Uterus (tissue), 2 donors: ENCODE data around the gene LRRC58.

Experiments used
- POLR2A ChIP-seq, 2 donors: fragments of 450-650 bp; IDR thresholded peaks; one replicate each; pipeline ENCODE4 v1.6.1; 2016; ENCODE audit warnings: antibody characterized with exemption in 2 of 2, mild to moderate bottlenecking in 1 of 2, moderate library complexity in 1 of 2
- TF ChIP-seq, protein P1 (sequence below), 4 experiments: fragments of 200-600 bp in 2 of 4; fragments of 450-650 bp in 2 of 4; sonication (generic) in 2 of 4; IDR thresholded peaks; one replicate each; pipeline ENCODE4 v1.5.1; 2016 to 2019; ENCODE audit warnings: antibody characterized with exemption in 4 of 4, mild to moderate bottlenecking in 2 of 4, moderate library complexity in 1 of 4

GRCh38 chr3:120369037-120369467 lies 19.9 kb upstream of the LRRC58 start:
- TF ChIP-seq, protein P1, sequence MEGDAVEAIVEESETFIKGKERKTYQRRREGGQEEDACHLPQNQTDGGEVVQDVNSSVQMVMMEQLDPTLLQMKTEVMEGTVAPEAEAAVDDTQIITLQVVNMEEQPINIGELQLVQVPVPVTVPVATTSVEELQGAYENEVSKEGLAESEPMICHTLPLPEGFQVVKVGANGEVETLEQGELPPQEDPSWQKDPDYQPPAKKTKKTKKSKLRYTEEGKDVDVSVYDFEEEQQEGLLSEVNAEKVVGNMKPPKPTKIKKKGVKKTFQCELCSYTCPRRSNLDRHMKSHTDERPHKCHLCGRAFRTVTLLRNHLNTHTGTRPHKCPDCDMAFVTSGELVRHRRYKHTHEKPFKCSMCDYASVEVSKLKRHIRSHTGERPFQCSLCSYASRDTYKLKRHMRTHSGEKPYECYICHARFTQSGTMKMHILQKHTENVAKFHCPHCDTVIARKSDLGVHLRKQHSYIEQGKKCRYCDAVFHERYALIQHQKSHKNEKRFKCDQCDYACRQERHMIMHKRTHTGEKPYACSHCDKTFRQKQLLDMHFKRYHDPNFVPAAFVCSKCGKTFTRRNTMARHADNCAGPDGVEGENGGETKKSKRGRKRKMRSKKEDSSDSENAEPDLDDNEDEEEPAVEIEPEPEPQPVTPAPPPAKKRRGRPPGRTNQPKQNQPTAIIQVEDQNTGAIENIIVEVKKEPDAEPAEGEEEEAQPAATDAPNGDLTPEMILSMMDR (IDR thresholded peaks at IDR 0.05) = no peak
- TF ChIP-seq POLR2A (IDR thresholded peaks at IDR 0.05) = no peak
